GM04504 (cell line): ENCODE results near the gene APAF1.

Experiments
- DNase-seq: peaks from one replicate; pipeline ENCODE4 v3.0.0-alpha.2; 2012; ENCODE audit warnings: low read depth

APAF1 gene

GRCh38 chr12:98671459-98671858 lies 26.4 kb downstream of the APAF1 start:
- no peak for DNase-seq

- DNase-seq = no peak
Observed at GRCh38 chr12:98674841-98675240, 29.8 kb downstream of the APAF1 start.

- DNase-seq = no peak
Observed at GRCh38 chr12:98678236-98678945, 33.3 kb downstream of the APAF1 start.

- DNase-seq = no peak
Observed at GRCh38 chr12:98678946-98679610, 34.0 kb downstream of the APAF1 start.

- DNase-seq = no peak
Observed at GRCh38 chr12:98679611-98680005, 34.5 kb downstream of the APAF1 start.

GRCh38 chr12:98684199-98684598 lies 39.1 kb downstream of the APAF1 start:
- DNase-seq = no peak

- DNase-seq = no peak
Observed at GRCh38 chr12:98686603-98687002, 41.5 kb downstream of the APAF1 start.

GRCh38 chr12:98691351-98691750 lies 46.3 kb downstream of the APAF1 start:
- DNase-seq = no peak

- DNase-seq = no peak
Observed at GRCh38 chr12:98696036-98696646, 51.1 kb downstream of the APAF1 start.

- no peak for DNase-seq
Observed at GRCh38 chr12:98697209-98697608, 52.1 kb downstream of the APAF1 start.

- DNase-seq = peak; percentile 20
Observed at GRCh38 chr12:98698603-98699463, 53.7 kb downstream of the APAF1 start.

- DNase-seq = no peak
Observed at GRCh38 chr12:98699586-98699985, 54.5 kb downstream of the APAF1 start.

- no peak for DNase-seq
Observed at GRCh38 chr12:98701166-98701565, 56.1 kb downstream of the APAF1 start.

GRCh38 chr12:98709022-98709421 lies 63.9 kb downstream of the APAF1 start:
- no peak for DNase-seq

GRCh38 chr12:98714426-98714825 lies 69.3 kb downstream of the APAF1 start:
- no peak for DNase-seq

GRCh38 chr12:98719515-98720504 lies 74.7 kb downstream of the APAF1 start:
- DNase-seq = no peak

GRCh38 chr12:98721204-98721702 lies 76.2 kb downstream of the APAF1 start:
- DNase-seq = no peak

GRCh38 chr12:98724384-98725155 lies 79.5 kb downstream of the APAF1 start:
- DNase-seq = no peak

GRCh38 chr12:98725476-98726247 lies 80.6 kb downstream of the APAF1 start:
- DNase-seq = peak; percentile 46
